ENCODE results near the gene CRB1.

Gene CRB1

DNA sequence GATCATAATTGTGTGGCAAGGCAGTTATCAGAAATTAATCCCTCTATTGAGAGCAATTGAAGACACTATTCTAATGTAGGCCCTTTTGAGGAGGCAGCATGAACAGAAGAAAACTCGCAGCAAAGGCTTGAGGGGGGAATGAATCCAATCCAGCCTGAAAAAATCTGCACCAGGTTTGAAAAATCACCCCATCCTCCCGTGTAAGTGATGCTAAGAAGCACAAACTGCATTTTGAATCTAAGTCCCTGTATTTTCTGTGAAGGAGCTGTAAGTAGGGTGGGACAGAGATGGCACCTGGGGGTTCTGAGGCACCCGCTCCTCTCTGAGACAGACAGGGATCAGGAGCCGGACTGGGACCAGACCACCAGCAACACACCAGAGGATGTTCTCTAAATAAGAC, at the start of gene CRB1:
TSS of gene CRB1 (plus strand) at position 241 of the 400 bp plus-strand sequence. CDS start 161 bp downstream, outside the sequence.
- H3K27me3 ChIP-seq (ENCODE audit: control insufficient read depth, insufficient read depth, low read length) = no peaks in the 10 kb centered on the region
- H3K4me3 ChIP-seq (ENCODE audit: low read length) = no peak within 1 kb of the TSS
- peaks cover 3% of the 10 kb centered on the region for H3K4me1 ChIP-seq (ENCODE audit: control insufficient read depth, low read depth, low read length)
- no peak within 1 kb of the TSS for H3K27ac ChIP-seq (ENCODE audit: low read length)
- no peaks in the 10 kb centered on the region for H3K9me3 ChIP-seq (ENCODE audit: control insufficient read depth, low read depth, low read length)
- H3K36me3 ChIP-seq (ENCODE audit: control insufficient read depth, low read depth, low read length) = no peaks in the 10 kb centered on the region
- H3K9ac ChIP-seq (ENCODE audit: low read length) = no peak within 1 kb of the TSS

DNA sequence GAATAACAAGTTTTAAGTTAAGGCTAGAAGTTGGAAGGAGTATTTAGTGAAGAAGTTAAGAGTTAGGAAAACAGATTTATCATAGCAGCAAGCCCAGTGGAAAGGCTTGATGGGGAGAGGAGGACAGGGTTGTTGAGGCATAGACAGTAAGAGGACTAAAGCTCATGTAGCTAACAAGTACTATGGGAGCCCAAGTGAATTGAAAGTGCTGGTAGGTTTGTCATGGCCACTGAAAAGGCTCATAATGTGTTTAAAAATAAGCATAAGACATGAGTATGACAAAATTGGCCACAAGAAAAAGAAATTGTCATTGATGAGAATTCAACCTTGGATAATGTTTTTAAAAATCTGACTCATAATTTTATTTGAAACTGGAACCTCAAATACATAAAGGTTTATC, 49.2 kb upstream of the CRB1 start:
- H3K27me3 ChIP-seq (ENCODE audit: control insufficient read depth, insufficient read depth, low read length) = no peaks in the 10 kb centered on the region
- no peaks in the 10 kb centered on the region for H3K9me3 ChIP-seq (ENCODE audit: control insufficient read depth, low read depth, low read length)
- no peak overlapping the region for H3K27ac ChIP-seq (ENCODE audit: low read length)
- no peaks in the 10 kb centered on the region for H3K4me1 ChIP-seq (ENCODE audit: control insufficient read depth, low read depth, low read length)
- H3K9ac ChIP-seq (ENCODE audit: low read length) = no peak overlapping the region
- no peak overlapping the region for H3K4me3 ChIP-seq (ENCODE audit: low read length)
- no peaks in the 10 kb centered on the region for H3K36me3 ChIP-seq (ENCODE audit: control insufficient read depth, low read depth, low read length)

DNA sequence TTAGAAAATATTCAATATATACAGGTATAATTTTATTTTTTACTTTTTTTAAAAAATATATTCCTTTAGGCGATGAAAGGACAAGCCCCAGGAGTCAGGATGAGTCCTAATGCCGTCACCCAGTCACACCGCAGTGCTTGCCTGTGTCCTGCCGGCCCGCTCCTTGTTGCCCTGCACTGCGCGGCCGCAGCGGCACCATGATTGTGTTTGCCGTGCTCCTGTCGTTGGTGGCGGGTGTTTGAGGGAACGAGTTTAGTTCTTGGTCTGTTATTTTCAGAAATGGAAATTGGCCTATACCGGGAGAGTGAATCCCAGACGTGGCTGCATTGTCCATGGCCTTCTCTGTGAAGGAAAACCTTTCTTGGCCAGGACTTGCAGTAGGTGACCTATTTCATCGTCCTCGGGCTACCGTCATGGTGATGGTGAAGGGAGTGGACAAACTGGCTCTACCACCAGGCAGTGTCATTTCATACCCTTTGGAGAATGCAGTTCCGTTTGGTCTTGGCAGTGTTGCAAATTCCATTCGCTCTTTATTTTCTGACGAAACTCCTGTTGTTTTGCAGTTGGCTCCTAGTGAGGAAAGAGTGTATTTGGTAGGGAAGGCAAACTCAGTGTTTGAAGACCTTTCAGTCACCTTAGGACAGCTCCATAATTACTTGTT, 45.9 kb upstream of the CRB1 start:
- no peak overlapping the region for H3K27ac ChIP-seq (ENCODE audit: low read length)
- H3K4me1 ChIP-seq (ENCODE audit: control insufficient read depth, low read depth, low read length) = no peaks in the 10 kb centered on the region
- no peaks in the 10 kb centered on the region for H3K36me3 ChIP-seq (ENCODE audit: control insufficient read depth, low read depth, low read length)
- no peaks in the 10 kb centered on the region for H3K9me3 ChIP-seq (ENCODE audit: control insufficient read depth, low read depth, low read length)
- no peak overlapping the region for H3K9ac ChIP-seq (ENCODE audit: low read length)
- no peaks in the 10 kb centered on the region for H3K27me3 ChIP-seq (ENCODE audit: control insufficient read depth, insufficient read depth, low read length)
- H3K4me3 ChIP-seq (ENCODE audit: low read length) = no peak overlapping the region

DNA sequence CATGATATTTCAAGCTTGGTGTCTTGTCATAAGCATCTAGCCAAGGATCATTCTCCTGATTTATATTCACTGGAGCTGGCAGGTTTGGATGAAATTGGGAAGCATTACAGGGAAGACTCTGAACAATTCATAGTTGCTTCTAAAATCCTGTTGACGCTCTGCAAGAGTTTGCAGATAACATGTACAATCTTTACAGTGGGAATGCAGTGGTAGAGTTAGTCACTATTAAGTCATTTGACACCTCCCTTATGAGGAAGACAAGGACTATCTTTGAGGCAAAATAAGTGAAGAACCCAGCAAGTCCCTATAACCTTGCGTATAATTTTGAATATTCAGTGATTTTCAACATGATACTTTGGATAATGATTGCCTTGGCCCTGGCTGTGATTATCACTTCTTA, 45.3 kb upstream of the CRB1 start:
- Histone ChIP-seq H3K27ac (ENCODE audit: low read length) (no peak overlapping the region), H3K9me3 (ENCODE audit: control insufficient read depth, low read depth, low read length) (no peaks in the 10 kb centered on the region), H3K4me3 (ENCODE audit: low read length) (no peak overlapping the region), H3K36me3 (ENCODE audit: control insufficient read depth, low read depth, low read length) (no peaks in the 10 kb centered on the region), H3K9ac (ENCODE audit: low read length) (no peak overlapping the region), H3K27me3 (ENCODE audit: control insufficient read depth, insufficient read depth, low read length) (no peaks in the 10 kb centered on the region), H3K4me1 (ENCODE audit: control insufficient read depth, low read depth, low read length) (no peaks in the 10 kb centered on the region)

DNA sequence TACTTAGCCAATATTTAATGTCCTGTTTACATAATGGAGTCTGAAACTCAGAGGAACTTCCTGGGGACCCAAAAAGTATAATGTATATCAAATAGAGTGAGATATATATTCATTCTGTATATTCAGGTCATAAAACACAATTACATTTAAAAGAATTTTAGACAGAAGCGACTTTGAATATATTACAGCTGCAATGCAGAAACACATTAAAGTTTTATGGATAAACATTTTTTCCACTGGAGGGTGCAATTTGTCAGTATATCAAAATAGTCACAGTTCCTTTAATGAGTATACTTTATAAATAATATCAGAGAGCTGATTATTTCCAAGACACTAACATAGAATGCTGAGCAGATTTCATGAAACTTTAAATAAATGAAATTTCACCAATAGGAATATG, 43.9 kb upstream of the CRB1 start:
- Histone ChIP-seq H3K27me3 (ENCODE audit: control insufficient read depth, insufficient read depth, low read length) (no peaks in the 10 kb centered on the region), H3K9ac (ENCODE audit: low read length) (no peak overlapping the region), H3K27ac (ENCODE audit: low read length) (no peak overlapping the region), H3K4me1 (ENCODE audit: control insufficient read depth, low read depth, low read length) (no peaks in the 10 kb centered on the region), H3K4me3 (ENCODE audit: low read length) (no peak overlapping the region), H3K36me3 (ENCODE audit: control insufficient read depth, low read depth, low read length) (no peaks in the 10 kb centered on the region), H3K9me3 (ENCODE audit: control insufficient read depth, low read depth, low read length) (no peaks in the 10 kb centered on the region)

DNA sequence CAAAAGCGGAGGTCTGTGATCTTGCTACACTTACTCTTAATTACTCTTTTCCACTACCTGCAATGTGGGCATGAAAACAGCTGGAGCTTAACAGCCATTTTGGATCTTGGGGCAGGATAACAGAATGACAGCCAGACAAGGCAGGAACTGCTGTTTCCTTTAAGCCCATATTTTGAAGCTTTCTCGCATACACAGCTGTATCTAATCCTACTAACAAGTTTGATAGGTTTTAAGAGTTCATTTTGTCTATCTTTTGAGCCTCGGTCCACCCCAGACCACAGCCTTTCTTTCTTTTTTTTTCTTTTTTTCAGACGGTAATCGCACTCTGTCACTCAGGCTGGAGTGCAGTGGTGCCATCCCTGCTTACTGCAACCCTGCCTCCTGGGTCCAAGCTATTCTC, 42.4 kb upstream of the CRB1 start:
- Histone ChIP-seq H3K36me3 (ENCODE audit: control insufficient read depth, low read depth, low read length) (no peaks in the 10 kb centered on the region), H3K9me3 (ENCODE audit: control insufficient read depth, low read depth, low read length) (no peaks in the 10 kb centered on the region), H3K27ac (ENCODE audit: low read length) (no peak overlapping the region), H3K27me3 (ENCODE audit: control insufficient read depth, insufficient read depth, low read length) (no peaks in the 10 kb centered on the region), H3K9ac (ENCODE audit: low read length) (no peak overlapping the region), H3K4me3 (ENCODE audit: low read length) (no peak overlapping the region), H3K4me1 (ENCODE audit: control insufficient read depth, low read depth, low read length) (peaks cover 3% of the 10 kb centered on the region)

DNA sequence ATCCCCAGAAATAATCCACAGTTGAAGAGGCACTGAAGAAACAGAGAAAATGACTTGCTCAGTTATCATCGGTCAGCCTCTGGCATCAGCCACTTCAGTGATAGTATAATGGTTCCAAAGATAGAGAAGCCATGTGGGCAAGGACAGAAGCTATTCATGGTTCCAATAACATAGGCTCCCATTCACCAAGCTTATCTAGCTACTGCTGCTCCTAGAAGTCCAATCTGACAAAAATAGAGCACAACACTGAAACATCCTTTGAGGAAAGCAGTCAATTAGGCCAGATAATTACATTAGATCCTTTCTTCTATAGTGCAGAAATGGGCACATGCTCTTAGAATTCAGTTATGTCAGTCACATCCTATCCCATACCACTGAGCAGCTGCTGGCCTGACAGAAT, 33.5 kb upstream of the CRB1 start:
- Histone ChIP-seq H3K27me3 (ENCODE audit: control insufficient read depth, insufficient read depth, low read length) (no peaks in the 10 kb centered on the region), H3K36me3 (ENCODE audit: control insufficient read depth, low read depth, low read length) (no peaks in the 10 kb centered on the region), H3K9ac (ENCODE audit: low read length) (no peak overlapping the region), H3K27ac (ENCODE audit: low read length) (no peak overlapping the region), H3K9me3 (ENCODE audit: control insufficient read depth, low read depth, low read length) (no peaks in the 10 kb centered on the region), H3K4me1 (ENCODE audit: control insufficient read depth, low read depth, low read length) (peaks cover 3% of the 10 kb centered on the region), H3K4me3 (ENCODE audit: low read length) (no peak overlapping the region)

DNA sequence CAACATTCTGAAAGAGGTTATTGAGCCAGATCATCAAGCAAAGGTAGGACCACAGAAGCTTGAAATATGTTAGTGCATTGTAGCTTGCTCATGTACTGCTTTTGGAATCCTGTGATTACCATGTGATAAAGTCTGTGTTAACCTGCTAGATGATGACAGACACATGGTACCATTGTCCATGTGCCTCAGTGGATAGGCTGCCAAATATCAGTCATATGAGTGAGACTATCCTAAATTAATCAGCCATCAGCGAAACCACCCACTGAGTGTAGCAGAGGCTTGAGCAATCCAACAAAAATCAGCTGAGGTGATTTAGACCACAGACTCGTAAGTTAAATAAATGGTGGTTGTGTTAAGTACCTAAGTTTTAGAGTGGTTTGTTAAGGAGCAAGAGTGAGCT, 32.7 kb upstream of the CRB1 start:
- no peaks in the 10 kb centered on the region for H3K4me1 ChIP-seq (ENCODE audit: control insufficient read depth, low read depth, low read length)
- H3K27ac ChIP-seq (ENCODE audit: low read length) = no peak overlapping the region
- H3K27me3 ChIP-seq (ENCODE audit: control insufficient read depth, insufficient read depth, low read length) = no peaks in the 10 kb centered on the region
- no peak overlapping the region for H3K4me3 ChIP-seq (ENCODE audit: low read length)
- no peaks in the 10 kb centered on the region for H3K36me3 ChIP-seq (ENCODE audit: control insufficient read depth, low read depth, low read length)
- no peak overlapping the region for H3K9ac ChIP-seq (ENCODE audit: low read length)
- H3K9me3 ChIP-seq (ENCODE audit: control insufficient read depth, low read depth, low read length) = no peaks in the 10 kb centered on the region

DNA sequence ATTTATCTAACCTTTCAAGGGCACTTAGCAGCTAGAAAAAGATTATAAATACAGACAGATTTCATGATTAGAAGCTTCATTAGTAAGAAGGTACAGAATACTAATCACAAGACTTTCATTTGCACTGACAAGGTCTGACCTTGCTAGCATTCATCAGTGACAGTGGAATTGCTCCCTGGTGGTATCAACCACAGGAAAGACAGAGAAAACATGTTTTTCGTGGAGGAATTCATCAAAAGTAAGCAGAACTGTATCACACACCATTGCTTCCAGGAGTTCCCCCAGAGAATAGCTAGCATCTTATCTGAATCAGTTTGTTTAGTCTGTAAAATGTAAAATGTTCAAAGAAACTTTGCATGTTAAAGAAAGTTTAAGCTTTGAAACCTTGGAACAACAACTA, 20.6 kb upstream of the CRB1 start:
- H3K4me3 ChIP-seq (ENCODE audit: low read length) = no peak overlapping the region

DNA sequence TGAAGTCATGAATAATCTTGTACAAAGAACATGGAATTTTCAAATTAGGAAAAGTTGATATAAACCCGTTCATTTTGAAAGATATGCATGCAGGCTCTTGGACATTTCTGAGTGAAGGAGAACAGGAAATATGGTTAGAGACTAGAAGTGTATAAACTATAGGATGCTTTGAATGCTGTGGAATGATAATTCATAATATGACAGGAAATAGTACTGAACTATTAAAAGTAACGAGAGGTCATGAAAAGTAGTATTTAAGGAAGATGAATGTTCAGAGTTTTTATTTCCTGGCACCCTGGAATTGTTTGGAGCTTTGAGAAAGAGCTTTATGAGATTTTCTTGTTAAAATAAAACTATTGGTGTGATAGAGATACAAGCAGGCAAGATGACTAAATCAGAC, 18.7 kb upstream of the CRB1 start:
- Histone ChIP-seq H3K27me3 (ENCODE audit: control insufficient read depth, insufficient read depth, low read length) (no peaks in the 10 kb centered on the region), H3K36me3 (ENCODE audit: control insufficient read depth, low read depth, low read length) (no peaks in the 10 kb centered on the region), H3K27ac (ENCODE audit: low read length) (no peak overlapping the region), H3K4me3 (ENCODE audit: low read length) (no peak overlapping the region), H3K9me3 (ENCODE audit: control insufficient read depth, low read depth, low read length) (no peaks in the 10 kb centered on the region), H3K9ac (ENCODE audit: low read length) (no peak overlapping the region), H3K4me1 (ENCODE audit: control insufficient read depth, low read depth, low read length) (peaks cover 6% of the 10 kb centered on the region)

More for the DNA sequence above, 20.6 kb upstream of the CRB1 start:
- Histone ChIP-seq H3K36me3 (ENCODE audit: control insufficient read depth, low read depth, low read length) (no peaks in the 10 kb centered on the region), H3K9ac (ENCODE audit: low read length) (no peak overlapping the region), H3K27ac (ENCODE audit: low read length) (no peak overlapping the region), H3K4me1 (ENCODE audit: control insufficient read depth, low read depth, low read length) (no peaks in the 10 kb centered on the region), H3K27me3 (ENCODE audit: control insufficient read depth, insufficient read depth, low read length) (no peaks in the 10 kb centered on the region), H3K9me3 (ENCODE audit: control insufficient read depth, low read depth, low read length) (no peaks in the 10 kb centered on the region)

DNA sequence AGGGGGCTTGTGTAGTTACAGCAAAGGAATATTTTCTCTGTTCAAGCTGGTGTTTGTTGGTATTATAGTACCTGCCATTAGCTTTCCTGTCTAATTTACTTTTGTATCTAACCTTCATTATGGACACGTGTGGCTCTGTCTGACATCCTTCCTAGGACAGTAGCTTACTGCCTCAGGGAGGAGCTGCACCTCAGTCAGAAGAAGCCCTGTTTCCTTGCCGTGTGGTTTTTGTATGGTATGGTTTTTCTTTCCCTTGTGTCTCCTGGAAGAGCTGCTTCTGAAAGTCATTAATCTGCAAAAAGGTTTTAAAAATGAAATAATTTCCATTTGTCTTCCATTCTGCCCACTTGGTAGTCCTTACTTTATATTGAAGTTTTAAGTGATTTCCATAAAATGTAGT, 17.4 kb upstream of the CRB1 start:
- no peaks in the 10 kb centered on the region for H3K36me3 ChIP-seq (ENCODE audit: control insufficient read depth, low read depth, low read length)
- peaks cover 6% of the 10 kb centered on the region for H3K4me1 ChIP-seq (ENCODE audit: control insufficient read depth, low read depth, low read length)
- no peaks in the 10 kb centered on the region for H3K27me3 ChIP-seq (ENCODE audit: control insufficient read depth, insufficient read depth, low read length)
- no peak overlapping the region for H3K27ac ChIP-seq (ENCODE audit: low read length)
- H3K4me3 ChIP-seq (ENCODE audit: low read length) = no peak overlapping the region
- H3K9me3 ChIP-seq (ENCODE audit: control insufficient read depth, low read depth, low read length) = no peaks in the 10 kb centered on the region
- no peak overlapping the region for H3K9ac ChIP-seq (ENCODE audit: low read length)

DNA sequence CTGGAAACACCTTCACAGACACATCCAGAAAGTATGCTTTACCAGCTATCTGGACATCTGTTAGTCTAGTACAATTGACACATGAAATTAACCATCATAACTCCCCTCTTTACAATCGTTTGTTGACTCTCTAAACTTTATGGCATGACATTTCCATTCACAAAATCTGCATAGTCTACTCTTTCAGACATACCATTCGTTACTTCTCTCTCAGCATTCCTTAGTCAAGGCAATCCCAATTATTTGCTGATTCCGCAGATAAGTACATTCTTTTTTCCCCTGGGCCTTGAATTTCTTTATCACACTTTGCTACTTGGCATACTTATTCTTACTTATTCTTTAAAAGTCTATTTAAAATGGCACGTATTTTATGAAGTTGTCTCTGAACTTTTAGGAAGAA, 15.1 kb upstream of the CRB1 start:
- Histone ChIP-seq H3K4me1 (ENCODE audit: control insufficient read depth, low read depth, low read length) (peaks cover 6% of the 10 kb centered on the region), H3K9me3 (ENCODE audit: control insufficient read depth, low read depth, low read length) (no peaks in the 10 kb centered on the region), H3K36me3 (ENCODE audit: control insufficient read depth, low read depth, low read length) (no peaks in the 10 kb centered on the region), H3K27ac (ENCODE audit: low read length) (no peak overlapping the region), H3K27me3 (ENCODE audit: control insufficient read depth, insufficient read depth, low read length) (no peaks in the 10 kb centered on the region), H3K4me3 (ENCODE audit: low read length) (no peak overlapping the region), H3K9ac (ENCODE audit: low read length) (no peak overlapping the region)

Measured in iPS-18a (cell line).